ENCODE data around the gene ERBB4. TPM values are rescaled to one million over a fixed set of nuclear protein-coding genes. Genes with fewer than 3 reads are reported as not detected.

The ERBB4 gene
- total RNA-seq, 4 donors from 2014 or later = 0.16 to 12.7 (median 0.27) TPM; not detected in 1

- Histone ChIP-seq H3K36me3 (no peaks in the 10 kb centered on the region), H3K9me3 (no peaks in the 10 kb centered on the region), H3K27me3 (no peaks in the 10 kb centered on the region), H3K27ac (no peak overlapping the region), H3K4me3 (no peak overlapping the region), H3K4me1 (no peaks in the 10 kb centered on the region)
- in situ Hi-C loops (cut with MboI; ENCODE audit: low pct_ligation_motif_present in 1 of 4, low pct_unique_long_range_greater_than_20kb in 1 of 4, low sequenced_read_pairs in 3 of 4) = no loop called here
- TF ChIP-seq POLR2A (IDR thresholded peaks at IDR 0.05) (no peak), CTCF (IDR thresholded peaks at IDR 0.05) (no peak), POLR2AphosphoS5 (IDR thresholded peaks at IDR 0.05) (no peak), EP300 (IDR thresholded peaks at IDR 0.05; ENCODE audit: low read depth) (no peak)
- intact Hi-C loops (cut with DNase I; ENCODE audit: low total_unique reads) = no loop called here
- no peak for DNase-seq
- WGBS, 2 donors (ENCODE audit: low coverage in 1 of 2) = 38 to 39% methylated on average over 4 of the region's 4 CpGs
These were observed 460.5 kb downstream of the ERBB4 start for GRCh38 chr2:212078103-212078502.

GRCh38 chr2:212076456-212076855, 462.1 kb downstream of the ERBB4 start:
- no peak for DNase-seq
- Histone ChIP-seq H3K27me3 (no peaks in the 10 kb centered on the region), H3K4me3 (no peak overlapping the region), H3K36me3 (no peaks in the 10 kb centered on the region), H3K4me1 (no peaks in the 10 kb centered on the region), H3K27ac (no peak overlapping the region), H3K9me3 (no peaks in the 10 kb centered on the region)
- in situ Hi-C loops (cut with MboI; ENCODE audit: low pct_ligation_motif_present in 1 of 4, low pct_unique_long_range_greater_than_20kb in 1 of 4, low sequenced_read_pairs in 3 of 4) (no loop called here), intact Hi-C loops (cut with DNase I; ENCODE audit: low total_unique reads) (no loop called here)
- TF ChIP-seq CTCF (IDR thresholded peaks at IDR 0.05) (no peak), POLR2AphosphoS5 (IDR thresholded peaks at IDR 0.05) (no peak), POLR2A (IDR thresholded peaks at IDR 0.05) (no peak), EP300 (IDR thresholded peaks at IDR 0.05; ENCODE audit: low read depth) (no peak)
- WGBS, 2 donors (ENCODE audit: low coverage in 1 of 2) = 42 to 60% methylated on average over 4 of the region's 4 CpGs

GRCh38 chr2:212073360-212073759, 465.2 kb downstream of the ERBB4 start:
- no peaks in the 10 kb centered on the region for H3K9me3 ChIP-seq
- in situ Hi-C loops (cut with MboI; ENCODE audit: low pct_ligation_motif_present in 1 of 4, low pct_unique_long_range_greater_than_20kb in 1 of 4, low sequenced_read_pairs in 3 of 4) (no loop called here), intact Hi-C loops (cut with DNase I; ENCODE audit: low total_unique reads) (no loop called here)
- no peaks in the 10 kb centered on the region for H3K4me1 ChIP-seq
- no peak overlapping the region for H3K4me3 ChIP-seq
- 75% methylated on average over 1 of the region's 1 CpG; no CpG with 5 or more reads in 1 of the 2 donors for WGBS, 2 donors (ENCODE audit: low coverage in 1 of 2)
- no peaks in the 10 kb centered on the region for H3K27me3 ChIP-seq
- no peak overlapping the region for H3K27ac ChIP-seq
- TF ChIP-seq POLR2A (IDR thresholded peaks at IDR 0.05) (no peak), EP300 (IDR thresholded peaks at IDR 0.05; ENCODE audit: low read depth) (no peak), POLR2AphosphoS5 (IDR thresholded peaks at IDR 0.05) (no peak), CTCF (IDR thresholded peaks at IDR 0.05) (no peak)
- H3K36me3 ChIP-seq = no peaks in the 10 kb centered on the region
- DNase-seq = no peak

- DNase-seq = no peak
- TF ChIP-seq POLR2AphosphoS5 (IDR thresholded peaks at IDR 0.05) (no peak), CTCF (IDR thresholded peaks at IDR 0.05) (no peak), EP300 (IDR thresholded peaks at IDR 0.05; ENCODE audit: low read depth) (no peak), POLR2A (IDR thresholded peaks at IDR 0.05) (no peak)
- no peaks in the 10 kb centered on the region for H3K27me3 ChIP-seq
- intact Hi-C loops (cut with DNase I; ENCODE audit: low total_unique reads) = no loop called here
- 14 to 52% methylated on average over 2 of the region's 2 CpGs for WGBS, 2 donors (ENCODE audit: low coverage in 1 of 2)
- H3K9me3 ChIP-seq = no peaks in the 10 kb centered on the region
- no peaks in the 10 kb centered on the region for H3K4me1 ChIP-seq
- H3K4me3 ChIP-seq = no peak overlapping the region
- H3K27ac ChIP-seq = no peak overlapping the region
- in situ Hi-C loops (cut with MboI; ENCODE audit: low pct_ligation_motif_present in 1 of 4, low pct_unique_long_range_greater_than_20kb in 1 of 4, low sequenced_read_pairs in 3 of 4) = no loop called here
- H3K36me3 ChIP-seq = no peaks in the 10 kb centered on the region
These were observed 472.1 kb downstream of the ERBB4 start for GRCh38 chr2:212066546-212066945.

Data from transverse colon (tissue), 4 donors.